ENCODE data around the gene THSD4. TPM values are rescaled to one million over a fixed set of nuclear protein-coding genes. Genes with fewer than 3 reads are reported as not detected.

The THSD4 gene
- total RNA-seq, 2 donors from 2014 or later = 39.8 to 68.3 TPM

GRCh38 chr15:71456811-71457210 is 341.5 kb downstream of the THSD4 start:
- intact Hi-C loops (cut with DNase I) = loop anchor here in 1 of 2 donors (10.0 kb wide), 1 partner anchor 278 kb away; no protein-coding TSS in a partner anchor
- DNase-seq = no peak
- no peak for ATAC-seq

- intact Hi-C loops (cut with DNase I) = loop anchor here in 1 of 2 donors (10.0 kb wide), 1 partner anchor 277 kb away; no protein-coding TSS in a partner anchor
- ATAC-seq = no peak
- no peak for DNase-seq
Measured at GRCh38 chr15:71458089-71458660, 342.9 kb downstream of the THSD4 start.

GRCh38 chr15:71461748-71462147 is 346.5 kb downstream of the THSD4 start:
- DNase-seq (no peak), ATAC-seq (no peak)
- intact Hi-C loops (cut with DNase I) = no loop called here

GRCh38 chr15:71462638-71463037 is 347.4 kb downstream of the THSD4 start:
- ATAC-seq = no peak
- no peak for DNase-seq
- intact Hi-C loops (cut with DNase I) = no loop called here

- intact Hi-C loops (cut with DNase I) = no loop called here
- DNase-seq (no peak), ATAC-seq (no peak)
Measured at GRCh38 chr15:71463156-71463665, 347.9 kb downstream of the THSD4 start.

GRCh38 chr15:71465131-71465955 is 350.1 kb downstream of the THSD4 start:
- intact Hi-C loops (cut with DNase I) = no loop called here
- no peak for DNase-seq
- ATAC-seq = peak in 1 of 2 donors; percentile 70

GRCh38 chr15:71468715-71469114 is 353.4 kb downstream of the THSD4 start:
- intact Hi-C loops (cut with DNase I) = no loop called here
- no peak for ATAC-seq
- DNase-seq = no peak

GRCh38 chr15:71469413-71469812 is 354.1 kb downstream of the THSD4 start:
- no peak for DNase-seq
- ATAC-seq = no peak
- intact Hi-C loops (cut with DNase I) = no loop called here

GRCh38 chr15:71471347-71471746 is 356.1 kb downstream of the THSD4 start:
- intact Hi-C loops (cut with DNase I) = no loop called here
- ATAC-seq = no peak
- DNase-seq = no peak

GRCh38 chr15:71472566-71472965 is 357.3 kb downstream of the THSD4 start:
- intact Hi-C loops (cut with DNase I) = no loop called here
- ATAC-seq (no peak), DNase-seq (no peak)

- DNase-seq = no peak
- ATAC-seq = no peak
- intact Hi-C loops (cut with DNase I) = no loop called here
Measured at GRCh38 chr15:71473751-71474150, 358.5 kb downstream of the THSD4 start.

GRCh38 chr15:71476823-71477222 is 361.6 kb downstream of the THSD4 start:
- intact Hi-C loops (cut with DNase I) = no loop called here
- ATAC-seq (no peak), DNase-seq (no peak)

GRCh38 chr15:71480556-71480955 is 365.3 kb downstream of the THSD4 start:
- no peak for DNase-seq
- intact Hi-C loops (cut with DNase I) = no loop called here
- ATAC-seq = no peak

- intact Hi-C loops (cut with DNase I) = no loop called here
- DNase-seq = no peak
- ATAC-seq = no peak
Measured at GRCh38 chr15:71484080-71484479, 368.8 kb downstream of the THSD4 start.

- no peak for DNase-seq
- ATAC-seq = no peak
- intact Hi-C loops (cut with DNase I) = no loop called here
Measured at GRCh38 chr15:71485094-71485693, 369.9 kb downstream of the THSD4 start.

GRCh38 chr15:71489570-71489969 is 374.3 kb downstream of the THSD4 start:
- intact Hi-C loops (cut with DNase I) = no loop called here
- no peak for DNase-seq
- no peak for ATAC-seq

GRCh38 chr15:71493526-71493925 is 378.3 kb downstream of the THSD4 start:
- ATAC-seq (peak; percentile 33 to 59), DNase-seq (no peak)
- intact Hi-C loops (cut with DNase I) = loop anchor here in 1 of 2 donors (10.0 kb wide), 1 partner anchor 61 kb away; no protein-coding TSS in a partner anchor

GRCh38 chr15:71494563-71495397 is 379.5 kb downstream of the THSD4 start:
- ATAC-seq = no peak
- intact Hi-C loops (cut with DNase I) = loop anchor here in 1 of 2 donors (10.0 kb wide), 1 partner anchor 60 kb away; no protein-coding TSS in a partner anchor
- no peak for DNase-seq

- ATAC-seq (no peak), DNase-seq (no peak)
- intact Hi-C loops (cut with DNase I) = loop anchor here in 1 of 2 donors (10.0 kb wide), 1 partner anchor 59 kb away; no protein-coding TSS in a partner anchor
Measured at GRCh38 chr15:71495398-71495780, 380.1 kb downstream of the THSD4 start.

All from left cardiac atrium (tissue), 4 donors.